Smooth muscle cell of the umbilical artery (primary cell): ENCODE measurements around the gene ZNF823. TPM values are rescaled to one million over a fixed set of nuclear protein-coding genes. Genes with fewer than 3 reads are reported as not detected.

Experiments
- total RNA-seq: library from RNA; depleted of rRNA; stranded (reverse); fragments of >200 nt; gene quantifications from 2 replicates; pipeline ENCODE4 v1.2.3, GENCODE V29; 2014

The ZNF823 gene
- 5.6 and 6.4 TPM in 2 replicates for total RNA-seq

GRCh38 chr19:11738746-11739620 is at the start of gene ZNF823:
TSS of gene ZNF823 (minus strand) at chr19:11738946. CDS start at chr19:11738819, 127 bp downstream.

GRCh38 chr19:11766597-11767591 is 28.1 kb upstream of the ZNF823 start, which contains the start of gene ZNF441:
TSS of gene ZNF441 (plus strand) at chr19:11767000. CDS start at chr19:11767194, 194 bp downstream.

Other genes starting within 250 kb of the ZNF823 start
- gene ZNF653, start 233.1 kb downstream of the ZNF823 start, total RNA-seq = 3.6 and 4.9 TPM in 2 replicates
- gene ECSIT, start 209.8 kb downstream of the ZNF823 start, total RNA-seq = 24.9 and 26.1 TPM in 2 replicates
- 29.5 and 106 TPM in 2 replicates for gene CNN1, start 200.1 kb downstream of the ZNF823 start, total RNA-seq
- gene ELOF1, start 179.7 kb downstream of the ZNF823 start, total RNA-seq = 23.4 and 27.3 TPM in 2 replicates
- 0.59 TPM in 1 of 2 replicates, not detected in the other for gene ACP5, start 161.3 kb downstream of the ZNF823 start, total RNA-seq
- gene ZNF627, start 141.5 kb downstream of the ZNF823 start, total RNA-seq = 22.1 and 27.0 TPM in 2 replicates
- gene ZNF441, start 28.1 kb upstream of the ZNF823 start, total RNA-seq = 8.1 and 14.0 TPM in 2 replicates
- 4.4 and 5.3 TPM in 2 replicates for gene ZNF491, start 59.6 kb upstream of the ZNF823 start, total RNA-seq
- gene ZNF440, start 75.3 kb upstream of the ZNF823 start, total RNA-seq = 9.8 and 11.9 TPM in 2 replicates
- gene ZNF439, start 109.8 kb upstream of the ZNF823 start, total RNA-seq = 8.9 and 11.0 TPM in 2 replicates
- 19.3 and 20.1 TPM in 2 replicates for gene ZNF69, start 148.8 kb upstream of the ZNF823 start, total RNA-seq
- 9.2 and 11.9 TPM in 2 replicates for gene ZNF700, start 186.2 kb upstream of the ZNF823 start, total RNA-seq
- gene ZNF763, start 226.1 kb upstream of the ZNF823 start, total RNA-seq = 1.2 and 2.7 TPM in 2 replicates